ENCODE data around the gene HOMEZ.

- TF ChIP-seq TEAD4 (IDR thresholded peaks at IDR 0.05) (no peak), CEBPB (IDR thresholded peaks at IDR 0.05) (no peak), CREB1 (IDR thresholded peaks at IDR 0.05; ENCODE audit: low read depth) (no peak), RAD21 (IDR thresholded peaks at IDR 0.05; ENCODE audit: low read depth) (no peak), ZBTB7A (IDR thresholded peaks at IDR 0.05; ENCODE audit: low read depth) (no peak)
Observed at GRCh38 chr14:23243066-23243465, 42.9 kb downstream of the HOMEZ start.
